Gastrocnemius medialis (tissue), 4 donors: Measurements from ENCODE around the gene OR2L8.

ENCODE experiments used
- CTCF ChIP-seq, 5 experiments: fragments of 450-650 bp in 3 of 5; fragments of 200-600 bp in 2 of 5; sonication (generic) in 2 of 5; IDR thresholded peaks in 4 of 5; conservative IDR thresholded peaks in 1 of 5; 1 replicate in 4 of 5; 2 replicates in 1 of 5; pipeline ENCODE4 v1.5.1; 2016 to 2019; ENCODE audit warnings: antibody characterized with exemption in 5 of 5, mild to moderate bottlenecking in 3 of 5, moderate library complexity in 3 of 5
- POLR2A ChIP-seq, 2 donors: fragments of 450-650 bp; IDR thresholded peaks; one replicate each; pipeline ENCODE4 v1.6.1; 2017; ENCODE audit warnings: antibody characterized with exemption in 2 of 2, mild to moderate bottlenecking in 2 of 2, moderate library complexity in 2 of 2

DNA sequence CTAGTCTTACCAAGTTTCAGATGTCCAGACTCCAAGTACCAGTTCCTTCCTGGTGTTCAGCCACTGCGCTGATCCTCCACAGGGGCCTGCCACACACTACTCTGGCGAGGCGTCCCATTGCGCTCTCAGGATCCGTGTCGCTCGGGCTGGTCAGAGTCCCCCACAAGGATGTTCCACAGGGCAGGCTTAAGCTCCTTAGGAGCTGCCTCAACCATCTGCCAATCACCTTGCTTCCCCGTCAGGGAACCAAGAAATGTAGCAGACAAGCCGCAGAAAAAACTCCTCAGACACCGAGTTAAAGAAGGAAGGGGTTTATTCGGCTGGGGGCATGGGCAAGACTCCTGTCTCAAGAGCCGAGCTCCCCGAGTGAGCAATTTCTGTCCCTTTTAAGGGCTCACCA lies 43.5 kb upstream of the OR2L8 start:
- TF ChIP-seq CTCF (IDR thresholded peaks at IDR 0.05 in 4 of 5, conservative IDR thresholded peaks at IDR 0.05 in 1 of 5) (no peak), POLR2A (IDR thresholded peaks at IDR 0.05) (no peak)
